Activated CD8-positive, alpha-beta T cell treated with anti-CD3 and anti-CD28 coated beads for 36 hours (primary cell): ENCODE results near the gene CLEC14A. TPM values are rescaled to one million over a fixed set of nuclear protein-coding genes. Genes with fewer than 3 reads are reported as not detected.

ENCODE experiments used
- ATAC-seq: fragments of 200-7000 bp; cut with Tn5 transposase; one replicate; pipeline ENCODE4 v1.10.0; 2021; ENCODE audit warnings: mild to moderate bottlenecking, moderate library complexity
- CTCF ChIA-PET: fragments of 350-600 bp; sonication (Branson Sonifier 250); formaldehyde crosslinking; loops from one replicate; lab custom pipeline; 2021; ENCODE audit warnings: antibody characterized with exemption; lab: Charles Lee
- POLR2A ChIA-PET: fragments of 350-600 bp; sonication (Branson Sonifier 250); formaldehyde crosslinking; loops from one replicate; lab custom pipeline; 2021; ENCODE audit warnings: antibody characterized with exemption; lab: Charles Lee
- DNase-seq: peaks from one replicate; pipeline ENCODE4 v3.0.0-alpha.2; 2020
- H3K27ac Mint-ChIP-seq: one replicate; pipeline ENCODE4 v1.8.0; 2021; ENCODE audit warnings: mild to moderate bottlenecking, mixed read lengths
- H3K27me3 Mint-ChIP-seq: one replicate; pipeline ENCODE4 v1.8.0; 2021; ENCODE audit warnings: mixed read lengths
- H3K36me3 Mint-ChIP-seq: one replicate; pipeline ENCODE4 v1.8.0; 2021; ENCODE audit warnings: low read depth, mixed read lengths
- H3K4me1 Mint-ChIP-seq: one replicate; pipeline ENCODE4 v1.8.0; 2021; ENCODE audit warnings: low read depth, mixed read lengths
- H3K4me3 Mint-ChIP-seq: one replicate; pipeline ENCODE4 v1.8.0; 2021; ENCODE audit warnings: mild to moderate bottlenecking, moderate library complexity, mixed read lengths
- H3K9me3 Mint-ChIP-seq: one replicate; pipeline ENCODE4 v1.8.0; 2021; ENCODE audit warnings: mixed read lengths
- CTCF ChIP-seq: fragments of 200-600 bp; IDR thresholded peaks from one replicate; pipeline ENCODE4 v1.8.0; 2022; ENCODE audit warnings: antibody characterized with exemption, mild to moderate bottlenecking
- intact Hi-C: fragments of 100-400 bp; cut with micrococcal nuclease; formaldehyde crosslinking; loops from one replicate; pipeline ENCODE4 v1.10.0; 2022
- total RNA-seq, 2 experiments: library from RNA; stranded (reverse); gene quantifications; one replicate each; pipeline ENCODE4 v1.2.3, GENCODE V29; 2021

Gene CLEC14A
- not detected for total RNA-seq

GRCh38 chr14:38255673-38256532, at the start of gene CLEC14A:
TSS of gene CLEC14A (minus strand) at chr14:38256093. CDS start at chr14:38256022, 71 bp downstream.
- ATAC-seq (peak; percentile 81), DNase-seq (peak; percentile 15)

DNA sequence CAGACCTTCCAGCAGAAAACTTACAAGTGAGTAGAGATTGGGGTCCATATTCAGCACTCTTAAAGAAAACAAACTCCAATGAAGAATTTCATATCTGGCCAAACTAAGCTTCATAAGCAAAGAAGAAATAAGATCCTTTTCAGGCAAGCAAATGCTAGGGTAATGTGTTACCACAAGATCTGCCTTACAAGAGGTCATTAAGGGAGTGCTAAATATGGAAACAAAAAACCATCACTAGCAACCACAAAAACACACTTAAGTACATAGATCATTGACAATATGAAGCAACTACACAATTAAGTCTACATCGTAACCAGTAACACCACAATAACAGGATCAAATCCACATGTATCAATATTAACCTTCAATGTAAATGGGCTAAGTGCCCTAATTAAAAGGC, 47.1 kb upstream of the CLEC14A start:
- no peak for TF ChIP-seq CTCF
- DNase-seq (no peak), ATAC-seq (no peak)
- Mint-ChIP-seq H3K9me3 (peaks cover 5% of the 10 kb centered on the region), H3K36me3 (no peaks in the 10 kb centered on the region), H3K27ac (no peak overlapping the region), H3K4me1 (no peaks in the 10 kb centered on the region), H3K4me3 (no peak overlapping the region), H3K27me3 (peaks cover 7% of the 10 kb centered on the region)
- CTCF ChIA-PET: no interaction called here
- intact Hi-C loops: no loop called here
- POLR2A ChIA-PET: interaction anchor here (0.7 kb wide), 1 partner anchor 229 kb away, joined by 3 read pairs; no protein-coding TSS in a partner anchor

More at GRCh38 chr14:38255673-38256532, at the start of gene CLEC14A:
- intact Hi-C loops: no loop called here
- H3K27me3 Mint-ChIP-seq: peaks cover 31% of the 10 kb centered on the region
- no peak for TF ChIP-seq CTCF
- H3K4me1 Mint-ChIP-seq: peaks cover 5% of the 10 kb centered on the region
- H3K36me3 Mint-ChIP-seq: no peaks in the 10 kb centered on the region
- no peak within 1 kb of the TSS for H3K27ac Mint-ChIP-seq
- POLR2A ChIA-PET: no interaction called here
- H3K4me3 Mint-ChIP-seq: peak within 1 kb of the TSS; percentile 39
- H3K9me3 Mint-ChIP-seq: no peaks in the 10 kb centered on the region
- CTCF ChIA-PET: interaction anchor here (0.6 kb wide), 1 partner anchor 10 kb away, joined by 3 read pairs; no protein-coding TSS in a partner anchor

GRCh38 chr14:38302034-38302433, 46.1 kb upstream of the CLEC14A start:
- no peak for ATAC-seq
- no peaks in the 10 kb centered on the region for H3K4me1 Mint-ChIP-seq
- intact Hi-C loops: no loop called here
- TF ChIP-seq CTCF: no peak
- no peak for DNase-seq
- POLR2A ChIA-PET: interaction anchor here (0.7 kb wide), 1 partner anchor 229 kb away, joined by 3 read pairs; no protein-coding TSS in a partner anchor
- H3K4me3 Mint-ChIP-seq: no peak overlapping the region
- H3K27ac Mint-ChIP-seq: no peak overlapping the region
- CTCF ChIA-PET: no interaction called here
- H3K9me3 Mint-ChIP-seq: peaks cover 5% of the 10 kb centered on the region
- no peaks in the 10 kb centered on the region for H3K36me3 Mint-ChIP-seq
- peaks cover 7% of the 10 kb centered on the region for H3K27me3 Mint-ChIP-seq

- Mint-ChIP-seq H3K27ac (no peak overlapping the region), H3K4me1 (no peaks in the 10 kb centered on the region), H3K27me3 (peaks cover 5% of the 10 kb centered on the region), H3K9me3 (peaks cover 1% of the 10 kb centered on the region), H3K4me3 (no peak overlapping the region), H3K36me3 (no peaks in the 10 kb centered on the region)
- DNase-seq: no peak
- ATAC-seq: no peak
- intact Hi-C loops: no loop called here
- TF ChIP-seq CTCF: no peak
- POLR2A ChIA-PET: no interaction called here
- CTCF ChIA-PET: no interaction called here
Measured at GRCh38 chr14:38297681-38298080, 41.8 kb upstream of the CLEC14A start.
